SK-N-MC (cell line): ENCODE measurements around the gene PDSS2.

ENCODE experiments used
- DNase-seq: peaks from one replicate; pipeline ENCODE4 v3.0.0-alpha.2; 2011; ENCODE audit warnings: low read depth, low spot score
- H3K27ac ChIP-seq: fragments of 200-600 bp; sonication (generic); 2 replicates; pipeline ENCODE4 v1.5.1; 2016; ENCODE audit warnings: mixed run types
- H3K36me3 ChIP-seq: fragments of 200-600 bp; sonication (generic); 2 replicates; pipeline ENCODE4 v1.6.1; 2017; ENCODE audit warnings: antibody characterized with exemption, low read length, mixed read lengths; ENCODE audit not compliant: insufficient read depth
- H3K4me3 ChIP-seq: fragments of 200-600 bp; sonication (generic); 2 replicates; pipeline ENCODE4 v1.5.1; 2016
- H3K9ac ChIP-seq: fragments of 200-600 bp; sonication (generic); 2 replicates; pipeline ENCODE4 v1.8.0; 2017; ENCODE audit warnings: mixed run types, mixed read lengths; ENCODE audit not compliant: insufficient read length
- H3K9me3 ChIP-seq: fragments of 200-600 bp; sonication (generic); 2 replicates; pipeline ENCODE4 v1.6.1; 2017; ENCODE audit warnings: low read depth, mild to moderate bottlenecking, antibody characterized with exemption, low read length, moderate library complexity, mixed read lengths
- EZH2 ChIP-seq: fragments of 200-600 bp; sonication (generic); IDR thresholded peaks from one replicate; pipeline ENCODE4 v1.6.1; 2017; ENCODE audit warnings: antibody characterized with exemption
- FOXP2 ChIP-seq: optimal IDR thresholded peaks from 2 replicates; pipeline ENCODE3; 2011; ENCODE audit warnings: mild to moderate bottlenecking, moderate library complexity; ENCODE audit not compliant: insufficient read depth; ENCODE audit errors: extremely low read length, control extremely low read depth
- POLR2AphosphoS5 ChIP-seq: IDR thresholded peaks from 2 replicates; pipeline ENCODE4 v1.6.1; 2012; ENCODE audit warnings: mild to moderate bottlenecking, low read depth, low read length, borderline replicate concordance

PDSS2 gene

GRCh38 chr6:107491760-107492660 is 32.6 kb upstream of the PDSS2 start:
- no peaks in the 10 kb centered on the region for H3K36me3 ChIP-seq
- no peak for DNase-seq
- TF ChIP-seq EZH2, result no peak
- no peak for TF ChIP-seq POLR2AphosphoS5
- TF ChIP-seq FOXP2, result no peak
- no peaks in the 10 kb centered on the region for H3K9me3 ChIP-seq
- peak overlapping the region; percentile 88 for H3K4me3 ChIP-seq
- no peak overlapping the region for H3K27ac ChIP-seq
- peak overlapping the region; percentile 45 for H3K9ac ChIP-seq

- H3K4me3 ChIP-seq, result peak overlapping the region; percentile 88
- no peaks in the 10 kb centered on the region for H3K9me3 ChIP-seq
- TF ChIP-seq POLR2AphosphoS5 (no peak), FOXP2 (no peak), EZH2 (no peak)
- no peak for DNase-seq
- no peaks in the 10 kb centered on the region for H3K36me3 ChIP-seq
- H3K9ac ChIP-seq, result peak overlapping the region; percentile 33
- no peak overlapping the region for H3K27ac ChIP-seq
Measured at GRCh38 chr6:107491138-107491609, 31.8 kb upstream of the PDSS2 start.

- TF ChIP-seq POLR2AphosphoS5 (no peak), EZH2 (no peak), FOXP2 (no peak)
- Histone ChIP-seq H3K27ac (no peak overlapping the region), H3K4me3 (peak overlapping the region; percentile 88), H3K9me3 (no peaks in the 10 kb centered on the region), H3K36me3 (no peaks in the 10 kb centered on the region), H3K9ac (peak overlapping the region; percentile 33)
- DNase-seq, result no peak
Measured at GRCh38 chr6:107490566-107491137, 31.3 kb upstream of the PDSS2 start.

- Histone ChIP-seq H3K4me3 (peak within 1 kb of the TSS; percentile 88), H3K9ac (peak within 1 kb of the TSS; percentile 61), H3K27ac (no peak within 1 kb of the TSS), H3K9me3 (no peaks in the 10 kb centered on the region), H3K36me3 (no peaks in the 10 kb centered on the region)
- DNase-seq, result no peak
- TF ChIP-seq FOXP2, result no peak
- TF ChIP-seq EZH2, result no peak
- TF ChIP-seq POLR2AphosphoS5, result no peak
Measured at GRCh38 chr6:107489636-107490565, 30.5 kb upstream of the PDSS2 start, which contains the start of gene SOBP. SOBP (plus strand) TSS chr6:107490117; CDS start chr6:107490617, 500 bp downstream.

GRCh38 chr6:107488875-107489635 is 29.7 kb upstream of the PDSS2 start:
- H3K4me3 ChIP-seq, result peak overlapping the region; percentile 88
- H3K9ac ChIP-seq, result peak overlapping the region; percentile 61
- H3K36me3 ChIP-seq, result no peaks in the 10 kb centered on the region
- H3K27ac ChIP-seq, result no peak overlapping the region
- DNase-seq, result no peak
- no peaks in the 10 kb centered on the region for H3K9me3 ChIP-seq
- no peak for TF ChIP-seq POLR2AphosphoS5
- no peak for TF ChIP-seq EZH2
- TF ChIP-seq FOXP2, result no peak

- H3K9ac ChIP-seq, result no peak overlapping the region
- no peak for DNase-seq
- H3K36me3 ChIP-seq, result no peaks in the 10 kb centered on the region
- TF ChIP-seq EZH2 (no peak), FOXP2 (no peak), POLR2AphosphoS5 (no peak)
- peak overlapping the region; percentile 88 for H3K4me3 ChIP-seq
- H3K27ac ChIP-seq, result no peak overlapping the region
- no peaks in the 10 kb centered on the region for H3K9me3 ChIP-seq
Measured at GRCh38 chr6:107488174-107488874, 29.0 kb upstream of the PDSS2 start.

- DNase-seq, result no peak
- no peak overlapping the region for H3K27ac ChIP-seq
- no peaks in the 10 kb centered on the region for H3K36me3 ChIP-seq
- H3K9me3 ChIP-seq, result no peaks in the 10 kb centered on the region
- no peak overlapping the region for H3K9ac ChIP-seq
- no peak for TF ChIP-seq FOXP2
- TF ChIP-seq POLR2AphosphoS5, result no peak
- no peak for TF ChIP-seq EZH2
- no peak overlapping the region for H3K4me3 ChIP-seq
Measured at GRCh38 chr6:107485157-107485556, 25.8 kb upstream of the PDSS2 start.
